ENCODE results near the gene FGF14. TPM values are rescaled to one million over a fixed set of nuclear protein-coding genes. Genes with fewer than 3 reads are reported as not detected.

FGF14 gene
- total and polyA plus RNA-seq, 2 donors (not counting 3 experiments of a cell fraction or from before 2014, with no cell fraction given): not detected

- no TSS peak for BruUV-seq (replicated peaks)
- no peak for DNase-seq (ENCODE audit: low read depth, low spot score)
- TF ChIP-seq GATA2 (IDR thresholded peaks at IDR 0.05; ENCODE audit: insufficient read depth, insufficient read length, low read depth, low read length) (no peak), FOS (IDR thresholded peaks at IDR 0.05; ENCODE audit: borderline replicate concordance, insufficient read depth, low read length) (no peak), MYC (IDR thresholded peaks at IDR 0.05; ENCODE audit: low read depth, low read length) (no peak), EZH2 (IDR thresholded peaks at IDR 0.05; ENCODE audit: borderline replicate concordance, low read depth, low read length, severe bottlenecking) (no peak), JUN (IDR thresholded peaks at IDR 0.05; ENCODE audit: borderline replicate concordance, insufficient read depth, insufficient read length, low read depth) (no peak), POLR2AphosphoS5 (IDR thresholded peaks at IDR 0.05; ENCODE audit: insufficient read depth, low read depth, low read length) (no peak), POLR2A (IDR thresholded peaks at IDR 0.05; ENCODE audit: low read depth, low read length) (no peak), CTCF (IDR thresholded peaks at IDR 0.05; ENCODE audit: extremely low read depth in 1 of 2, insufficient read depth in 1 of 2, low read depth in 1 of 2, low read length in 2 of 2) (no peak)
- H3K4me2 ChIP-seq (ENCODE audit: insufficient read depth, low read length): no peak overlapping the region
- H3K36me3 ChIP-seq (ENCODE audit: control insufficient read depth in 2 of 2, extremely low read depth in 1 of 2, insufficient read depth in 2 of 2, low read length in 2 of 2): no peaks in the 10 kb centered on the region
- H3K9me3 ChIP-seq (replicated peaks; ENCODE audit: control insufficient read depth, insufficient read depth, low read length): no peaks in the 10 kb centered on the region
- H3K27ac ChIP-seq (ENCODE audit: insufficient read depth, low read depth, low read length): no peak overlapping the region
- intact Hi-C loops (cut with micrococcal nuclease): no loop called here
- H2AFZ ChIP-seq (ENCODE audit: low read depth, low read length): no peak overlapping the region
- no peak overlapping the region for H3K4me3 ChIP-seq (replicated peaks in 1 of 3; ENCODE audit: insufficient read depth in 1 of 3, low read depth in 1 of 3, low read length in 3 of 3)
- no peak overlapping the region for H3K9ac ChIP-seq (replicated peaks; ENCODE audit: extremely low read depth, insufficient read depth, low read length)
- no peaks in the 10 kb centered on the region for H4K20me1 ChIP-seq (replicated peaks; ENCODE audit: control insufficient read depth, extremely low read depth, insufficient read depth, low read length)
- dilution Hi-C loops (cut with MboI; ENCODE audit: extremely low pct_ligation_motif_present, low sequenced_read_pairs): no loop called here
- H3K79me2 ChIP-seq (ENCODE audit: control insufficient read depth, insufficient read depth, low read length): no peaks in the 10 kb centered on the region
- CTCF ChIA-PET: no interaction called here
- H3K9me1 ChIP-seq (replicated peaks; ENCODE audit: control insufficient read depth, extremely low read depth, insufficient read depth, low read length): no peaks in the 10 kb centered on the region
- H3K4me1 ChIP-seq (ENCODE audit: control insufficient read depth, extremely low read depth, insufficient read depth, low read length): no peaks in the 10 kb centered on the region
- POLR2A ChIA-PET: no interaction called here
- no peaks in the 10 kb centered on the region for H3K27me3 ChIP-seq (ENCODE audit: control insufficient read depth in 2 of 2, insufficient read depth in 2 of 2, low read length in 2 of 2)
- FAIRE-seq: no peak
Observed at GRCh38 chr13:102203718-102204117, 198.1 kb downstream of the FGF14 start.
